Ishikawa (cell line): ENCODE results near the gene NELL1.

ENCODE experiments used
- CEBPB ChIP-seq: IDR thresholded peaks from 2 replicates; pipeline ENCODE4 v1.6.1; 2012
- CREB1 ChIP-seq: IDR thresholded peaks from 2 replicates; pipeline ENCODE4 v1.6.1; 2012; ENCODE audit warnings: low read depth
- EGR1 ChIP-seq: IDR thresholded peaks from 2 replicates; pipeline ENCODE4 v1.6.1; 2012
- FOXM1 ChIP-seq: IDR thresholded peaks from 2 replicates; pipeline ENCODE4 v1.6.1; 2012; ENCODE audit warnings: low read depth, borderline replicate concordance
- MAX ChIP-seq: IDR thresholded peaks from 2 replicates; pipeline ENCODE4 v1.6.1; 2012
- REST ChIP-seq: IDR thresholded peaks from 2 replicates; pipeline ENCODE4 v1.6.1; 2012; ENCODE audit warnings: low read depth, mild to moderate bottlenecking
- TAF1 ChIP-seq: IDR thresholded peaks from 2 replicates; pipeline ENCODE4 v1.6.1; 2012; ENCODE audit warnings: low read depth, mild to moderate bottlenecking
- TCF12 ChIP-seq: IDR thresholded peaks from 2 replicates; pipeline ENCODE4 v1.6.1; 2012; ENCODE audit warnings: low read depth
- TEAD4 ChIP-seq: IDR thresholded peaks from 2 replicates; pipeline ENCODE4 v1.6.1; 2012
- YY1 ChIP-seq: IDR thresholded peaks from 2 replicates; pipeline ENCODE4 v1.6.1; 2012; ENCODE audit warnings: low read depth
- ZBTB7A ChIP-seq: IDR thresholded peaks from 2 replicates; pipeline ENCODE4 v1.6.1; 2012; ENCODE audit warnings: low read depth

- TF ChIP-seq TAF1 (no peak), CREB1 (no peak), YY1 (no peak), TCF12 (no peak), CEBPB (no peak), FOXM1 (no peak), EGR1 (no peak), REST (no peak), TEAD4 (no peak), ZBTB7A (no peak), MAX (no peak)
These were observed 48.4 kb upstream of the NELL1 start for GRCh38 chr11:20620988-20621387.
